ENCODE measurements around the gene MB21D2. TPM values are rescaled to one million over a fixed set of nuclear protein-coding genes. Genes with fewer than 3 reads are reported as not detected.

Gene MB21D2
- total RNA-seq, 1 experiment from 2014 or later: 2.8 TPM

DNA sequence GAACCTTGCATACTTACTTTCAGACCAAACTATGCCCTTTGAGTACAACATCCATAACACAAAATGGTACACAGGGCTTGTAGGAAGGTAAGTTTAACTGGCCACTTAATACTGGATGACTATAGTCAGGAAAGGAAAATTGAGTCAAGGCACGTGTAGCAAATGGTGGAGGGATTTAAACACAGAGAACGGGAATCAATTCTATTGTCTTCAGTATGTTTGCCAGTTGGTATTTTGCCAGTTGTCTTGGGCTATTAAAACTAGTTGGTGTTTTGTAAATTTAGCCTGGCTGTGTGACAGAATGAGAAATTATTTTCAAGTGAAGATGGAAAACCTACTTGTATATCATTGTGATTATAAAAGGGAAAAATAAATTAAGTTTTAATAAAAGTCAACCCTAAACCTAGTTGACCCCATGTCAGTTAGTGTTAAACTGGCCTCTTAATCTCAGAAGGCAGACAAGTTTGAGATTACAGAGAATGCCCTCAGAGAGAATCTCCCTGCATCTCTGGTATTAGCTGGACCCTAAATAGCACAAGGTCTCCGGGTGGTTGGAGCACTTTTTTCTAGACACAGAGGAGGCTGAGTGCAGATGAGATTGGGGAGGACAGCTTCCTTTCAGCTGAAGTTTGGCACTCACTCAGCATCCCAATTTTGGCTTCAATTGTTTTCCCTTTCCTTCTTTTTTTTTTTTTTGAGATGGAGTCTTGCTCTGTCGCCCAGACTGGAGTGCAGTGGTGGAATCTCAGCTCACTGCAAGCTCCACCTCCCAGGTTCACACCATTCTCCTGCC lies 91.2 kb downstream of the MB21D2 start (continued):
- TF ChIP-seq CEBPB (IDR thresholded peaks at IDR 0.05; ENCODE audit: low read depth): no peak
- TF ChIP-seq ATF3 (IDR thresholded peaks at IDR 0.05): no peak

DNA sequence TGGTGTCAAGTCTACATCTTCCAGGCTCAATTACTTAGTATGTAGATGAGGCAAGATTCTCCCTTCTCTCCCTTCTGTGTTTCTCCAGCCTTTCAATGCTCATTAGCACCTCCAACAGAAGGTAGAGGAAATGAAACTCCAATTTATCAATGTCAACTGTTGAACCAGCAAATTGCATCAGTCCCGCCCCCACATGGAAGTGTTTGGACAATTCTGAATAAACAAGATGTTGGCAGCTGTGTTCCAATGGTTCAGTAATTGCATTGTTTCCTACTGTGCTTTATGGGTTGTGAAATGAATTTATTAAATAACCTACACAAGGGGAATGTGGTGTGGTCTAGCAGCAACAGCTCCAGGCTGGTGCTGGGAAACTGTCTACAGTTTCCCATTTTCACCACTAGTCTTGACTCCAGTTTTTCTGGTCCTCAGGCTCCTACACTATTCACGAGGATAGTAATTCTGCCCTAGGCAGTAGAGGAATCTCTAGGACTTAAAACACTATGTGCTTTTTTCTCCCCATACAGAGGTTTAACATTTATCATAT lies 91.9 kb downstream of the MB21D2 start:
- RAD21 ChIA-PET (ENCODE audit: low non-redundant PET in 1 of 2, low total read pairs in 2 of 2, uncharacterized antibody in 2 of 2, unreplicated experiment in 2 of 2): no interaction called here

More for the DNA sequence above, 91.9 kb downstream of the MB21D2 start:
- Histone ChIP-seq H3K4me2 (ENCODE audit: low read length) (no peak overlapping the region), H3K36me3 (ENCODE audit: control insufficient read depth in 1 of 2, insufficient read depth in 2 of 2, low read length in 2 of 2) (no peaks in the 10 kb centered on the region), H4K20me1 (ENCODE audit: insufficient read depth) (no peaks in the 10 kb centered on the region), H3K27ac (ENCODE audit: low read depth, low read length) (no peak overlapping the region), H3K9me3 (ENCODE audit: control insufficient read depth in 1 of 2, insufficient read depth in 1 of 2, low read depth in 1 of 2, low read length in 2 of 2) (no peaks in the 10 kb centered on the region), H3K27me3 (ENCODE audit: insufficient read depth, low read length) (no peaks in the 10 kb centered on the region), H3K4me1 (ENCODE audit: control insufficient read depth in 1 of 2, insufficient read depth in 2 of 2, low read length in 2 of 2) (peaks cover 3 to 4% of the 10 kb centered on the region in 2 experiments; a peak in 3 of 4 replicates), H3K9me2 (ENCODE audit: insufficient read depth) (no peaks in the 10 kb centered on the region), H3K4me3 (replicated peaks in 1 of 2; ENCODE audit: low read depth in 1 of 2, low read length in 2 of 2) (no peak overlapping the region), H3K9ac (ENCODE audit: low read length) (no peak overlapping the region), H3K79me2 (ENCODE audit: insufficient read depth, low read length) (no peaks in the 10 kb centered on the region), H2AFZ (ENCODE audit: low read depth, low read length, poor library complexity, severe bottlenecking) (no peak overlapping the region)
- CTCF ChIA-PET: no interaction called here
- TF ChIP-seq POLR2AphosphoS5 (IDR thresholded peaks at IDR 0.05; ENCODE audit: low read depth, low read length) (no peak), ZBTB33 (IDR thresholded peaks at IDR 0.05; ENCODE audit: extremely low read depth, insufficient replicate concordance, low read length) (no peak), EGR1 (IDR thresholded peaks at IDR 0.05; ENCODE audit: low read depth) (peak; percentile 65)
- TF ChIP-seq, protein P1, sequence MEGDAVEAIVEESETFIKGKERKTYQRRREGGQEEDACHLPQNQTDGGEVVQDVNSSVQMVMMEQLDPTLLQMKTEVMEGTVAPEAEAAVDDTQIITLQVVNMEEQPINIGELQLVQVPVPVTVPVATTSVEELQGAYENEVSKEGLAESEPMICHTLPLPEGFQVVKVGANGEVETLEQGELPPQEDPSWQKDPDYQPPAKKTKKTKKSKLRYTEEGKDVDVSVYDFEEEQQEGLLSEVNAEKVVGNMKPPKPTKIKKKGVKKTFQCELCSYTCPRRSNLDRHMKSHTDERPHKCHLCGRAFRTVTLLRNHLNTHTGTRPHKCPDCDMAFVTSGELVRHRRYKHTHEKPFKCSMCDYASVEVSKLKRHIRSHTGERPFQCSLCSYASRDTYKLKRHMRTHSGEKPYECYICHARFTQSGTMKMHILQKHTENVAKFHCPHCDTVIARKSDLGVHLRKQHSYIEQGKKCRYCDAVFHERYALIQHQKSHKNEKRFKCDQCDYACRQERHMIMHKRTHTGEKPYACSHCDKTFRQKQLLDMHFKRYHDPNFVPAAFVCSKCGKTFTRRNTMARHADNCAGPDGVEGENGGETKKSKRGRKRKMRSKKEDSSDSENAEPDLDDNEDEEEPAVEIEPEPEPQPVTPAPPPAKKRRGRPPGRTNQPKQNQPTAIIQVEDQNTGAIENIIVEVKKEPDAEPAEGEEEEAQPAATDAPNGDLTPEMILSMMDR (IDR thresholded peaks at IDR 0.05 in 2 of 3, conservative IDR thresholded peaks at IDR 0.05 in 1 of 3; ENCODE audit: borderline replicate concordance in 1 of 3, insufficient read depth in 1 of 3, low read depth in 2 of 3, low read length in 2 of 3): peak in 2 of 3 experiments; percentile 15 to 38; a peak in 3 of 6 replicates
- POLR2A ChIA-PET: no interaction called here
- intact Hi-C loops (cut with micrococcal nuclease): no loop called here
- DNase-seq (ENCODE audit: low read depth, low spot score): no peak
- BruUV-seq (replicated peaks): no TSS peak
- peak; percentile 44; the same call in 1 of the 2 replicates for ATAC-seq

Data from HCT116 (cell line).